H9 (cell line): ENCODE data around the gene CDC25A. TPM values are rescaled to one million over a fixed set of nuclear protein-coding genes. Genes with fewer than 3 reads are reported as not detected.

Experiments
- DNase-seq: peaks from one replicate; pipeline ENCODE4 v3.0.0-alpha.2; 2017
- H2AFZ ChIP-seq: one replicate; pipeline ENCODE4 v1.6.1; 2013; ENCODE audit warnings: mild to moderate bottlenecking, low read length, control low read depth, moderate library complexity
- H2AK5ac ChIP-seq: 2 replicates; pipeline ENCODE4 v1.6.1; 2013; ENCODE audit warnings: low read length, control low read depth, mixed read lengths; ENCODE audit not compliant: insufficient read length
- H2BK120ac ChIP-seq: one replicate; pipeline ENCODE4 v1.6.1; 2013; ENCODE audit warnings: low read depth, mild to moderate bottlenecking, low read length, control low read depth, inconsistent platforms; ENCODE audit not compliant: poor library complexity, severe bottlenecking
- H2BK12ac ChIP-seq: 2 replicates; pipeline ENCODE4 v1.6.1; 2013; ENCODE audit warnings: low read length, control low read depth, mixed read lengths, low read depth; ENCODE audit not compliant: insufficient read length
- H2BK15ac ChIP-seq: 2 replicates; pipeline ENCODE4 v1.6.1; 2013; ENCODE audit warnings: low read depth, low read length, control low read depth
- H2BK20ac ChIP-seq: one replicate; pipeline ENCODE4 v1.6.1; 2013; ENCODE audit warnings: low read depth, mild to moderate bottlenecking, low read length, control low read depth, inconsistent platforms; ENCODE audit not compliant: poor library complexity, severe bottlenecking
- H2BK5ac ChIP-seq: 2 replicates; pipeline ENCODE4 v1.6.1; 2013; ENCODE audit warnings: low read length, control low read depth, mixed read lengths; ENCODE audit not compliant: insufficient read length
- H3K14ac ChIP-seq: 2 replicates; pipeline ENCODE4 v1.6.1; 2013; ENCODE audit warnings: low read length, control low read depth; ENCODE audit not compliant: insufficient read depth
- H3K18ac ChIP-seq: 2 replicates; pipeline ENCODE4 v1.6.1; 2013; ENCODE audit warnings: low read depth, mild to moderate bottlenecking, mixed read lengths, low read length, control low read depth; ENCODE audit not compliant: insufficient read length
- H3K23ac ChIP-seq: 2 replicates; pipeline ENCODE4 v1.6.1; 2013; ENCODE audit warnings: low read length, control low read depth, mixed read lengths, low read depth; ENCODE audit not compliant: insufficient read length
- H3K23me2 ChIP-seq: 2 replicates; pipeline ENCODE4 v1.6.1; 2013; ENCODE audit warnings: low read depth, mild to moderate bottlenecking, mixed read lengths, low read length, control low read depth; ENCODE audit not compliant: insufficient read length, poor library complexity, severe bottlenecking
- H3K27ac ChIP-seq: 2 replicates; pipeline ENCODE4 v1.5.1; 2013; ENCODE audit warnings: low read length, control low read depth, mixed read lengths, low read depth; ENCODE audit not compliant: insufficient read length
- H3K27me3 ChIP-seq: 2 replicates; pipeline ENCODE4 v1.6.1; 2013; ENCODE audit warnings: low read length, control low read depth, inconsistent platforms; ENCODE audit not compliant: insufficient read depth
- H3K4ac ChIP-seq: 2 replicates; pipeline ENCODE4 v1.6.1; 2013; ENCODE audit warnings: low read depth, mild to moderate bottlenecking, control low read depth, inconsistent platforms, low read length, moderate library complexity
- H3K4me1 ChIP-seq: 2 replicates; pipeline ENCODE4 v1.6.1; 2013; ENCODE audit warnings: low read length, control low read depth, inconsistent platforms; ENCODE audit not compliant: insufficient read depth
- H3K4me2 ChIP-seq: 2 replicates; pipeline ENCODE4 v1.6.1; 2013; ENCODE audit warnings: low read length, control low read depth, mixed read lengths; ENCODE audit not compliant: insufficient read length, insufficient read depth
- H3K56ac ChIP-seq: 2 replicates; pipeline ENCODE4 v1.6.1; 2013; ENCODE audit warnings: low read depth, mild to moderate bottlenecking, mixed read lengths, low read length, control low read depth; ENCODE audit not compliant: insufficient read length
- H3K79me1 ChIP-seq: 2 replicates; pipeline ENCODE4 v1.6.1; 2013; ENCODE audit warnings: low read depth, mild to moderate bottlenecking, moderate library complexity, low read length, control low read depth, inconsistent platforms; ENCODE audit not compliant: insufficient read depth, poor library complexity, severe bottlenecking
- H3K79me2 ChIP-seq: 2 replicates; pipeline ENCODE4 v1.6.1; 2013; ENCODE audit warnings: low read length, control low read depth, inconsistent platforms; ENCODE audit not compliant: insufficient read depth
- H3K9ac ChIP-seq: 2 replicates; pipeline ENCODE4 v1.6.1; 2013; ENCODE audit warnings: low read length, control low read depth, mixed read lengths; ENCODE audit not compliant: insufficient read length; ENCODE audit errors: extremely low read depth
- H3K9me3 ChIP-seq: one replicate; pipeline ENCODE4 v1.6.1; 2013; ENCODE audit warnings: low read depth, low read length, inconsistent platforms; ENCODE audit not compliant: control insufficient read depth
- H3T11ph ChIP-seq: one replicate; pipeline ENCODE4 v1.6.1; 2013; ENCODE audit warnings: mild to moderate bottlenecking, low read length, control low read depth, inconsistent platforms
- H4K20me1 ChIP-seq: one replicate; pipeline ENCODE4 v1.6.1; 2013; ENCODE audit not compliant: control insufficient read depth, insufficient read length, insufficient read depth
- H4K5ac ChIP-seq: 2 replicates; pipeline ENCODE4 v1.6.1; 2013; ENCODE audit warnings: low read depth, mild to moderate bottlenecking, mixed read lengths, low read length, control low read depth; ENCODE audit not compliant: insufficient read length
- H4K8ac ChIP-seq: replicated peaks from 2 replicates; pipeline ENCODE4 v1.6.1; 2013; ENCODE audit warnings: low read length, control low read depth, mixed read lengths, low read depth; ENCODE audit not compliant: insufficient read length
- H4K91ac ChIP-seq: 2 replicates; pipeline ENCODE4 v1.6.1; 2013; ENCODE audit warnings: low read depth, mild to moderate bottlenecking, moderate library complexity, mixed read lengths, low read length, control low read depth; ENCODE audit not compliant: insufficient read length
- H3K27ac Mint-ChIP-seq, 3 experiments: 2 replicates in 2 of 3; 3 replicates in 1 of 3; pipeline ENCODE4 v1.8.0; 2020 to 2021; ENCODE audit warnings: mixed read lengths in 3 of 3, mild to moderate bottlenecking in 1 of 3, moderate library complexity in 1 of 3
- H3K27me3 Mint-ChIP-seq: 2 replicates; pipeline ENCODE4 v1.8.0; 2021; ENCODE audit warnings: low read depth, mild to moderate bottlenecking, moderate library complexity, mixed read lengths
- H3K36me3 Mint-ChIP-seq, 3 experiments: 2 replicates in 2 of 3; 3 replicates in 1 of 3; pipeline ENCODE4 v1.8.0; 2020 to 2021; ENCODE audit warnings: low read depth in 3 of 3, mixed read lengths in 3 of 3; ENCODE audit not compliant: insufficient read depth in 1 of 3
- H3K4me1 Mint-ChIP-seq, 2 experiments: 2 replicates each; pipeline ENCODE4 v1.8.0; 2020; ENCODE audit warnings: mixed read lengths in 2 of 2
- H3K4me3 Mint-ChIP-seq, 2 experiments: 2 replicates in 1 of 2; 3 replicates in 1 of 2; pipeline ENCODE4 v1.8.0; 2020 to 2021; ENCODE audit warnings: mild to moderate bottlenecking in 2 of 2, mixed read lengths in 2 of 2, moderate library complexity in 1 of 2
- H3K9me3 Mint-ChIP-seq, 2 experiments: 2 replicates in 1 of 2; 3 replicates in 1 of 2; pipeline ENCODE4 v1.8.0; 2020; ENCODE audit warnings: mild to moderate bottlenecking in 2 of 2, mixed read lengths in 2 of 2, moderate library complexity in 1 of 2
- WGBS: extraction: QIAGEN DNeasy Blood & Tissue Kit; methylation state at CpG from one replicate; pipeline ENCODE4 v1.1.7; 2013; ENCODE audit warnings: missing lambda C conversion rate, low lambda C conversion rate, mixed read lengths; ENCODE audit not compliant: insufficient read length; ENCODE audit errors: extremely low coverage; 5-methylcytosine and 5-hydroxymethylcytosine counted together
- total RNA-seq: library from RNA; stranded (reverse); gene quantifications from 2 replicates; pipeline ENCODE4 v1.2.1, GENCODE V29; 2021
- TF ChIP-seq, protein P1 (sequence below): fragments of 200-600 bp; sonication (generic); conservative IDR thresholded peaks from 3 replicates; pipeline ENCODE4 v1.8.0; 2021; ENCODE audit warnings: antibody characterized with exemption, mild to moderate bottlenecking

Gene CDC25A
- total RNA-seq, 1 experiment from 2014 or later: 83.3 TPM

DNA sequence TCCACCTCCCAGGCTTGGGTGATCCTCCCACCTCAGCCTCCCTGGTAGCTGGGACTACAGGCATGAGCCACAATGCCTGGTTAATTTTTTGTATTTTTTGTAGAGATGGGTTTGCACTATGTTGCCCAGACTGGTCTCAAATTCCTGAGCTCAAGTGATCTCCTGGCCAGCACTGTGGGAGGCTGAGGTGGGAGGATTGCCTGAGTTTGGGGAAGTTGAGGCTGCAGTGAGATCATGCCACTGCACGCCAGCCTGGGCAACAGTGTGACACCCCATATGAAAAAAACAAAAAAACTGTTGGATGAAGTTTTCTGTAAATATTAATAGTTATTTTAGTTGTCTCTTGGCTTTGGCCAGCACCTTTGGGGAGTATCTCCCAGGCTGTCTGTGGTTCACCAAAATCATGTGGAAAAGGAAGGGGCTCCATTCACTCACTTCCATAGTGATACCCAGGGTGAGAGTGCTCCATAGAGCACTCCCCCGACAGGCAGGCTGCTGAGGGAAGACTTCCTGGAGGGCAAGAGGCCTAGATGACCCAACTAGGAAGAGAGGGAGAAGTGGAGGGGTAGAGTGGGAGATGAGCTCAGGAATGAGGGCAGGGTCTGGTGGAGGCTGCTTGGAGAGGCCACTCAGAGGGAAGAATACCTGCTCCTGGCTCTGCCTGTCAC lies 47.1 kb downstream of the CDC25A start:
- Mint-ChIP-seq H3K4me1 (peaks cover 9 to 10% of the 10 kb centered on the region in 2 experiments), H3K4me3 (no peak overlapping the region; a peak in 1 of 5 replicates), H3K27me3 (peaks cover 2% of the 10 kb centered on the region), H3K36me3 (no peaks in the 10 kb centered on the region), H3K27ac (no peak overlapping the region; a peak in 1 of 7 replicates), H3K9me3 (no peaks in the 10 kb centered on the region; a peak in 1 of 5 replicates)
- WGBS: no CpG with 5 or more reads among the region's 2 CpGs
- Histone ChIP-seq H3K14ac (no peak overlapping the region), H4K8ac (no peak overlapping the region), H4K20me1 (no peaks in the 10 kb centered on the region), H2BK20ac (no peak overlapping the region), H3K27me3 (no peaks in the 10 kb centered on the region), H3K79me1 (no peaks in the 10 kb centered on the region), H4K91ac (no peak overlapping the region), H3K79me2 (no peaks in the 10 kb centered on the region), H3K23me2 (no peaks in the 10 kb centered on the region), H3K23ac (no peak overlapping the region), H3K9me3 (no peaks in the 10 kb centered on the region), H2AFZ (no peak overlapping the region), H3T11ph (no peak overlapping the region), H3K18ac (no peak overlapping the region), H2AK5ac (no peak overlapping the region), H2BK12ac (no peak overlapping the region), H3K4ac (no peak overlapping the region), H3K56ac (no peak overlapping the region), H2BK120ac (no peak overlapping the region), H4K5ac (no peak overlapping the region), H2BK5ac (no peak overlapping the region), H3K4me2 (no peak overlapping the region), H3K4me1 (peaks cover 3% of the 10 kb centered on the region; the same call in 1 of the 2 replicates), H3K27ac (no peak overlapping the region), H3K9ac (no peak overlapping the region), H2BK15ac (no peak overlapping the region)
- TF ChIP-seq, protein P1, sequence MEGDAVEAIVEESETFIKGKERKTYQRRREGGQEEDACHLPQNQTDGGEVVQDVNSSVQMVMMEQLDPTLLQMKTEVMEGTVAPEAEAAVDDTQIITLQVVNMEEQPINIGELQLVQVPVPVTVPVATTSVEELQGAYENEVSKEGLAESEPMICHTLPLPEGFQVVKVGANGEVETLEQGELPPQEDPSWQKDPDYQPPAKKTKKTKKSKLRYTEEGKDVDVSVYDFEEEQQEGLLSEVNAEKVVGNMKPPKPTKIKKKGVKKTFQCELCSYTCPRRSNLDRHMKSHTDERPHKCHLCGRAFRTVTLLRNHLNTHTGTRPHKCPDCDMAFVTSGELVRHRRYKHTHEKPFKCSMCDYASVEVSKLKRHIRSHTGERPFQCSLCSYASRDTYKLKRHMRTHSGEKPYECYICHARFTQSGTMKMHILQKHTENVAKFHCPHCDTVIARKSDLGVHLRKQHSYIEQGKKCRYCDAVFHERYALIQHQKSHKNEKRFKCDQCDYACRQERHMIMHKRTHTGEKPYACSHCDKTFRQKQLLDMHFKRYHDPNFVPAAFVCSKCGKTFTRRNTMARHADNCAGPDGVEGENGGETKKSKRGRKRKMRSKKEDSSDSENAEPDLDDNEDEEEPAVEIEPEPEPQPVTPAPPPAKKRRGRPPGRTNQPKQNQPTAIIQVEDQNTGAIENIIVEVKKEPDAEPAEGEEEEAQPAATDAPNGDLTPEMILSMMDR: no peak
- DNase-seq: no peak
